HEK293 (cell line): ENCODE results near the gene SKA2.
A peak's percentile ranks its signal among the peaks of the same experiment; 100 is the strongest.

Experiments used
- BCL11B ChIP-seq: fragments of 450-650 bp; formaldehyde crosslinking; IDR thresholded peaks from 2 replicates; pipeline ENCODE4 v1.5.1; 2016; ENCODE audit warnings: low read depth, missing biosample characterization, missing genetic modification characterization
- GFI1B ChIP-seq: fragments of 450-650 bp; formaldehyde crosslinking; IDR thresholded peaks from 2 replicates; pipeline ENCODE4 v1.5.1; 2016; ENCODE audit warnings: missing biosample characterization, missing genetic modification characterization
- GLIS1 ChIP-seq: fragments of 450-650 bp; formaldehyde crosslinking; IDR thresholded peaks from 2 replicates; pipeline ENCODE4 v1.5.1; 2016; ENCODE audit warnings: missing biosample characterization, missing genetic modification characterization
- KLF16 ChIP-seq: fragments of 450-650 bp; formaldehyde crosslinking; IDR thresholded peaks from 2 replicates; pipeline ENCODE4 v1.5.1; 2017; ENCODE audit warnings: missing biosample characterization, missing genetic modification characterization
- PRDM1 ChIP-seq: fragments of 450-650 bp; formaldehyde crosslinking; IDR thresholded peaks from 2 replicates; pipeline ENCODE4; 2016; ENCODE audit warnings: missing biosample characterization, missing genetic modification characterization
- SP2 ChIP-seq: fragments of 450-650 bp; formaldehyde crosslinking; IDR thresholded peaks from 2 replicates; pipeline ENCODE4 v1.5.1; 2016; ENCODE audit warnings: missing biosample characterization, missing genetic modification characterization
- ZBTB20 ChIP-seq: fragments of 450-650 bp; formaldehyde crosslinking; IDR thresholded peaks from 2 replicates; pipeline ENCODE4 v1.5.1; 2016; ENCODE audit warnings: missing biosample characterization, missing genetic modification characterization
- ZBTB7A ChIP-seq: fragments of 450-650 bp; formaldehyde crosslinking; IDR thresholded peaks from 2 replicates; pipeline ENCODE4 v1.5.1; 2016; ENCODE audit warnings: low read depth, missing biosample characterization, missing genetic modification characterization
- ZFP3 ChIP-seq: fragments of 450-650 bp; formaldehyde crosslinking; IDR thresholded peaks from 2 replicates; pipeline ENCODE4 v1.5.1; 2016; ENCODE audit warnings: low read depth, missing biosample characterization, missing genetic modification characterization
- ZNF10 ChIP-seq: fragments of 450-650 bp; formaldehyde crosslinking; IDR thresholded peaks from 2 replicates; pipeline ENCODE4 v1.5.1; 2017; ENCODE audit warnings: missing biosample characterization, missing genetic modification characterization
- ZNF157 ChIP-seq: fragments of 450-650 bp; formaldehyde crosslinking; IDR thresholded peaks from 2 replicates; pipeline ENCODE4 v1.5.1; 2016; ENCODE audit warnings: missing biosample characterization, missing genetic modification characterization
- ZNF404 ChIP-seq: fragments of 450-650 bp; formaldehyde crosslinking; IDR thresholded peaks from 2 replicates; pipeline ENCODE4 v1.5.1; 2017; ENCODE audit warnings: missing biosample characterization, missing genetic modification characterization
- ZNF473 ChIP-seq: fragments of 450-650 bp; formaldehyde crosslinking; IDR thresholded peaks from 2 replicates; pipeline ENCODE4 v1.5.1; 2017; ENCODE audit warnings: missing biosample characterization, missing genetic modification characterization
- ZNF48 ChIP-seq: fragments of 450-650 bp; formaldehyde crosslinking; IDR thresholded peaks from 2 replicates; pipeline ENCODE4 v1.5.1; 2016; ENCODE audit warnings: missing biosample characterization, missing genetic modification characterization
- ZNF501 ChIP-seq: fragments of 450-650 bp; formaldehyde crosslinking; IDR thresholded peaks from 2 replicates; pipeline ENCODE4 v1.5.1; 2016; ENCODE audit warnings: missing biosample characterization, missing genetic modification characterization
- ZNF529 ChIP-seq: fragments of 450-650 bp; formaldehyde crosslinking; IDR thresholded peaks from 2 replicates; pipeline ENCODE4 v1.5.1; 2017; ENCODE audit warnings: missing genetic modification characterization, missing biosample characterization; ENCODE audit not compliant: insufficient replicate concordance
- ZNF560 ChIP-seq: fragments of 450-650 bp; formaldehyde crosslinking; IDR thresholded peaks from 2 replicates; pipeline ENCODE4 v1.5.1; 2017; ENCODE audit warnings: missing biosample characterization, missing genetic modification characterization, borderline replicate concordance
- ZNF585B ChIP-seq: fragments of 450-650 bp; formaldehyde crosslinking; IDR thresholded peaks from 2 replicates; pipeline ENCODE4 v1.5.1; 2016; ENCODE audit warnings: missing biosample characterization, missing genetic modification characterization
- ZNF610 ChIP-seq: fragments of 450-650 bp; formaldehyde crosslinking; IDR thresholded peaks from 2 replicates; pipeline ENCODE4 v1.5.1; 2016; ENCODE audit warnings: missing biosample characterization, missing genetic modification characterization, borderline replicate concordance
- ZNF670 ChIP-seq: fragments of 450-650 bp; formaldehyde crosslinking; IDR thresholded peaks from 2 replicates; pipeline ENCODE4 v1.5.1; 2016; ENCODE audit warnings: missing biosample characterization, missing genetic modification characterization, low read depth
- ZNF768 ChIP-seq: fragments of 450-650 bp; formaldehyde crosslinking; IDR thresholded peaks from 2 replicates; pipeline ENCODE4 v1.5.1; 2018; ENCODE audit warnings: missing biosample characterization, mild to moderate bottlenecking, missing genetic modification characterization
- ZNF776 ChIP-seq: fragments of 450-650 bp; formaldehyde crosslinking; IDR thresholded peaks from 2 replicates; pipeline ENCODE4 v1.5.0; 2017; ENCODE audit warnings: missing biosample characterization, missing genetic modification characterization, borderline replicate concordance
- ZNF777 ChIP-seq: fragments of 450-650 bp; formaldehyde crosslinking; IDR thresholded peaks from 2 replicates; pipeline ENCODE4 v1.5.1; 2017; ENCODE audit warnings: missing biosample characterization, missing genetic modification characterization, borderline replicate concordance
- TF ChIP-seq, protein P1 (sequence below): fragments of 450-650 bp; IDR thresholded peaks from 2 replicates; pipeline ENCODE4 v1.5.1; 2018; ENCODE audit warnings: missing biosample characterization, missing genetic modification characterization
- TF ChIP-seq, protein P2 (sequence below): fragments of 450-650 bp; formaldehyde crosslinking; IDR thresholded peaks from 2 replicates; pipeline ENCODE4 v1.5.1; 2017; ENCODE audit warnings: missing biosample characterization, missing genetic modification characterization
- TF ChIP-seq, protein P3 (sequence below): fragments of 450-650 bp; formaldehyde crosslinking; IDR thresholded peaks from 2 replicates; pipeline ENCODE4 v1.5.1; 2016; ENCODE audit warnings: missing biosample characterization, missing genetic modification characterization
- TF ChIP-seq, protein P4 (sequence below): fragments of 450-650 bp; formaldehyde crosslinking; IDR thresholded peaks from 2 replicates; pipeline ENCODE4 v1.5.1; 2017; ENCODE audit warnings: missing biosample characterization, missing genetic modification characterization
- TF ChIP-seq, protein P5 (sequence below): fragments of 450-650 bp; formaldehyde crosslinking; IDR thresholded peaks from 2 replicates; pipeline ENCODE4 v1.5.1; 2016; ENCODE audit warnings: missing biosample characterization, missing genetic modification characterization
- TF ChIP-seq, protein P6 (sequence below): fragments of 450-650 bp; formaldehyde crosslinking; IDR thresholded peaks from 2 replicates; pipeline ENCODE4 v1.5.1; 2016; ENCODE audit warnings: missing biosample characterization, missing genetic modification characterization

SKA2 gene

DNA sequence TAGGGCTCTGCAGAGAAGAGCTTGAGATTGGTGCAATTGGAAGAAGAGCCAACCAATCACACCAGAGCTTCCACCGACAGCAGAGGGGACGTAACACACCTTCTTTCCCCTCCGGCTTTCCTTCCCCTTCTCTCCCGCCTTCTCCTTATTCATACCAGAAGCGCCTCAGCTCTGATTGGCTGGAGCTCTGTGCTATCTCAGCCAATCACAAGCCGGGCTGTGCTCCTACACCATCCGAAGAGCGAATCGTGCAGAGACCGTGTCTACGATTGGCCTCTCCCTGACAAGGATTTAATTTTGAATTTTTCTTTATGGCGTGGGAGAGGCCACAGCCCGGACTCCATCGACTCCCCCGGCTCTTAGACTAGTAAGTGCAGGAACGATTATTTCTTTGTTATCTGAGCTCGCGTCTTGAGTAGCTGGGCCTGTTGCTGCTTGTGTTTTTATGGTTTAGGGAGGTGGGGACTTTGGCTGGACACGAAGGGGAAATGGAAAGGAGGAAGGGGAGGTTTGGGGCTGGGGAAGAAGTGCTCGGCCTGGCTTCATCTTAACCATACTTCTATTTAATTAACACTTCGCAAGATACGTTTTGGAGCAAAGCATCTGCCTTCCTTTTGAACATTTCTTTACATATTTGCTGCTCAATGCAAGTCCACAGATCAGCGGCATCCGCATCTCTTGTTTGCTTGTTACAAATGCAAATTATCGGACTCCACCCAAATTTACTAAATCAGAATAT, 622 bp upstream of the SKA2 start, which contains the start of gene PRR11 (continued):
- TF ChIP-seq, protein P1, sequence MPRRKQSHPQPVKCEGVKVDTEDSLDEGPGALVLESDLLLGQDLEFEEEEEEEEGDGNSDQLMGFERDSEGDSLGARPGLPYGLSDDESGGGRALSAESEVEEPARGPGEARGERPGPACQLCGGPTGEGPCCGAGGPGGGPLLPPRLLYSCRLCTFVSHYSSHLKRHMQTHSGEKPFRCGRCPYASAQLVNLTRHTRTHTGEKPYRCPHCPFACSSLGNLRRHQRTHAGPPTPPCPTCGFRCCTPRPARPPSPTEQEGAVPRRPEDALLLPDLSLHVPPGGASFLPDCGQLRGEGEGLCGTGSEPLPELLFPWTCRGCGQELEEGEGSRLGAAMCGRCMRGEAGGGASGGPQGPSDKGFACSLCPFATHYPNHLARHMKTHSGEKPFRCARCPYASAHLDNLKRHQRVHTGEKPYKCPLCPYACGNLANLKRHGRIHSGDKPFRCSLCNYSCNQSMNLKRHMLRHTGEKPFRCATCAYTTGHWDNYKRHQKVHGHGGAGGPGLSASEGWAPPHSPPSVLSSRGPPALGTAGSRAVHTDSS (tag by site-specific recombination): no peak
- TF ChIP-seq ZNF777 (no peak), ZBTB20 (tag by site-specific recombination) (no peak), SP2 (tag by site-specific recombination) (peak; percentile 87), ZNF501 (no peak), ZNF529 (tag by site-specific recombination) (no peak), ZNF776 (tag by site-specific recombination) (no peak), ZNF157 (tag by site-specific recombination) (no peak), ZFP3 (tag by site-specific recombination) (no peak), GFI1B (tag by site-specific recombination) (no peak), ZNF48 (tag by site-specific recombination) (no peak), ZNF404 (no peak), ZBTB7A (tag by site-specific recombination) (no peak), ZNF768 (tag by site-specific recombination) (no peak), ZNF560 (tag by site-specific recombination) (no peak), GLIS1 (tag by site-specific recombination) (no peak), ZNF473 (tag by site-specific recombination) (no peak), ZNF670 (tag by site-specific recombination) (no peak), ZNF610 (no peak), PRDM1 (tag by site-specific recombination) (peak; percentile 83), ZNF10 (no peak), ZNF585B (no peak), BCL11B (tag by site-specific recombination) (no peak), KLF16 (tag by site-specific recombination) (no peak)
- TF ChIP-seq, protein P2, sequence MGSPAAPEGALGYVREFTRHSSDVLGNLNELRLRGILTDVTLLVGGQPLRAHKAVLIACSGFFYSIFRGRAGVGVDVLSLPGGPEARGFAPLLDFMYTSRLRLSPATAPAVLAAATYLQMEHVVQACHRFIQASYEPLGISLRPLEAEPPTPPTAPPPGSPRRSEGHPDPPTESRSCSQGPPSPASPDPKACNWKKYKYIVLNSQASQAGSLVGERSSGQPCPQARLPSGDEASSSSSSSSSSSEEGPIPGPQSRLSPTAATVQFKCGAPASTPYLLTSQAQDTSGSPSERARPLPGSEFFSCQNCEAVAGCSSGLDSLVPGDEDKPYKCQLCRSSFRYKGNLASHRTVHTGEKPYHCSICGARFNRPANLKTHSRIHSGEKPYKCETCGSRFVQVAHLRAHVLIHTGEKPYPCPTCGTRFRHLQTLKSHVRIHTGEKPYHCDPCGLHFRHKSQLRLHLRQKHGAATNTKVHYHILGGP: no peak
- TF ChIP-seq, protein P3, sequence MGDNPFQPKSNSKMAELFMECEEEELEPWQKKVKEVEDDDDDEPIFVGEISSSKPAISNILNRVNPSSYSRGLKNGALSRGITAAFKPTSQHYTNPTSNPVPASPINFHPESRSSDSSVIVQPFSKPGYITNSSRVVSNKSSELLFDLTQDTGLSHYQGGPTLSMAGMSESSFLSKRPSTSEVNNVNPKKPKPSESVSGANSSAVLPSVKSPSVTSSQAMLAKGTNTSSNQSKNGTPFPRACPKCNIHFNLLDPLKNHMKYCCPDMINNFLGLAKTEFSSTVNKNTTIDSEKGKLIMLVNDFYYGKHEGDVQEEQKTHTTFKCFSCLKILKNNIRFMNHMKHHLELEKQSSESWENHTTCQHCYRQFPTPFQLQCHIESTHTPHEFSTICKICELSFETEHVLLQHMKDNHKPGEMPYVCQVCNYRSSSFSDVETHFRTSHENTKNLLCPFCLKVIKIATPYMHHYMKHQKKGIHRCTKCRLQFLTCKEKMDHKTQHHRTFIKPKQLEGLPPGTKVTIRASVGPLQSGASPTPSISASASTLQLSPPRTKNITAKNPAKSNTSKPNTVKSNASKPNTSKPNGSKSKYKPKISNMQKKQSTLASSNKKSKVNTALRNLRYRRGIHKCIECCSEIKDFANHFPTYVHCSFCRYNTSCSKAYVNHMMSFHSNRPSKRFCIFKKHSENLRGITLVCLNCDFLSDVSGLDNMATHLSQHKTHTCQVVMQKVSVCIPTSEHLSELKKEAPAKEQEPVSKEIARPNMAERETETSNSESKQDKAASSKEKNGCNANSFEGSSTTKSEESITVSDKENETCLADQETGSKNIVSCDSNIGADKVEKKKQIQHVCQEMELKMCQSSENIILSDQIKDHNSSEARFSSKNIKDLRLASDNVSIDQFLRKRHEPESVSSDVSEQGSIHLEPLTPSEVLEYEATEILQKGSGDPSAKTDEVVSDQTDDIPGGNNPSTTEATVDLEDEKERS (tag by site-specific recombination): no peak
- TF ChIP-seq, protein P4, sequence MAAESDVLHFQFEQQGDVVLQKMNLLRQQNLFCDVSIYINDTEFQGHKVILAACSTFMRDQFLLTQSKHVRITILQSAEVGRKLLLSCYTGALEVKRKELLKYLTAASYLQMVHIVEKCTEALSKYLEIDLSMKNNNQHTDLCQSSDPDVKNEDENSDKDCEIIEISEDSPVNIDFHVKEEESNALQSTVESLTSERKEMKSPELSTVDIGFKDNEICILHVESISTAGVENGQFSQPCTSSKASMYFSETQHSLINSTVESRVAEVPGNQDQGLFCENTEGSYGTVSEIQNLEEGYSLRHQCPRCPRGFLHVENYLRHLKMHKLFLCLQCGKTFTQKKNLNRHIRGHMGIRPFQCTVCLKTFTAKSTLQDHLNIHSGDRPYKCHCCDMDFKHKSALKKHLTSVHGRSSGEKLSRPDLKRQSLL: 0 out of 2 replicates have a peak, but pooled peaks have one; percentile 12
- TF ChIP-seq, protein P5, sequence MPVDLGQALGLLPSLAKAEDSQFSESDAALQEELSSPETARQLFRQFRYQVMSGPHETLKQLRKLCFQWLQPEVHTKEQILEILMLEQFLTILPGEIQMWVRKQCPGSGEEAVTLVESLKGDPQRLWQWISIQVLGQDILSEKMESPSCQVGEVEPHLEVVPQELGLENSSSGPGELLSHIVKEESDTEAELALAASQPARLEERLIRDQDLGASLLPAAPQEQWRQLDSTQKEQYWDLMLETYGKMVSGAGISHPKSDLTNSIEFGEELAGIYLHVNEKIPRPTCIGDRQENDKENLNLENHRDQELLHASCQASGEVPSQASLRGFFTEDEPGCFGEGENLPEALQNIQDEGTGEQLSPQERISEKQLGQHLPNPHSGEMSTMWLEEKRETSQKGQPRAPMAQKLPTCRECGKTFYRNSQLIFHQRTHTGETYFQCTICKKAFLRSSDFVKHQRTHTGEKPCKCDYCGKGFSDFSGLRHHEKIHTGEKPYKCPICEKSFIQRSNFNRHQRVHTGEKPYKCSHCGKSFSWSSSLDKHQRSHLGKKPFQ (tag by site-specific recombination): peak; percentile 43; the same call in 1 of the 2 replicates
- TF ChIP-seq, protein P6, sequence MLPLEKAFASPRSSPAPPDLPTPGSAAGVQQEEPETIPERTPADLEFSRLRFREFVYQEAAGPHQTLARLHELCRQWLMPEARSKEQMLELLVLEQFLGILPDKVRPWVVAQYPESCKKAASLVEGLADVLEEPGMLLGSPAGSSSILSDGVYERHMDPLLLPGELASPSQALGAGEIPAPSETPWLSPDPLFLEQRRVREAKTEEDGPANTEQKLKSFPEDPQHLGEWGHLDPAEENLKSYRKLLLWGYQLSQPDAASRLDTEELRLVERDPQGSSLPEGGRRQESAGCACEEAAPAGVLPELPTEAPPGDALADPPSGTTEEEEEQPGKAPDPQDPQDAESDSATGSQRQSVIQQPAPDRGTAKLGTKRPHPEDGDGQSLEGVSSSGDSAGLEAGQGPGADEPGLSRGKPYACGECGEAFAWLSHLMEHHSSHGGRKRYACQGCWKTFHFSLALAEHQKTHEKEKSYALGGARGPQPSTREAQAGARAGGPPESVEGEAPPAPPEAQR: no peak
